Measurements from ENCODE around the gene YAE1. TPM values are rescaled to one million over a fixed set of nuclear protein-coding genes. Genes with fewer than 3 reads are reported as not detected.
A peak's percentile ranks its signal among the peaks of the same experiment; 100 is the strongest.

YAE1 gene
- total and polyA plus RNA-seq, 4 experiments from 2014 or later, result 13.1 to 27.5 (median 20.6) TPM

DNA sequence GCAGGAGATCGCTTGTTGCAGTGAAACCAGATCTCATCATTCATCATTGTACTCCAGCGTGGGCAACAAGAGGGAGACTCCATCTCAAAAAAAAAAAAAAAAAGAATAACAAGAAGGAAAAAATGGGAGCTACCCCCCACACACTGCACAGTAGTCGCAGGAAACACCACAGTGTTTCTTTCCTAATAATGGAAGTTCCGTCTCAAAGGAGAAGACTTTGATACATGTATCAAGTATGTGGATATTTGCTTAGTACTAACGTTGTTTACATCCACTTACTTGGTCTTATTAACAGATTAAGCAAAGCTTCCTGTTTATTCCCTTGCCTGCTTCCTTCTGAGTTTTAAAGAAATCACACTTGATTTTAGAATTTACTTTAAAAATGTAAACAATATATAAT lies 22.2 kb downstream of the YAE1 start:
- Histone ChIP-seq H3K4me1 (ENCODE audit: insufficient read depth, low read length) (peaks cover 34% of the 10 kb centered on the region), H3K4me3 (ENCODE audit: low read length in 2 of 2) (no peak overlapping the region), H3K36me3 (ENCODE audit: insufficient read depth, low read length) (no peaks in the 10 kb centered on the region), H3K27ac (ENCODE audit: low read depth, low read length) (no peak overlapping the region), H3K27me3 (ENCODE audit: insufficient read depth, low read length) (no peaks in the 10 kb centered on the region), H3K9me3 (ENCODE audit: control insufficient read depth in 1 of 2, low read length in 2 of 2) (no peaks in the 10 kb centered on the region)
- no peaks in the 10 kb centered on the region for H3K9me3 Mint-ChIP-seq
- POLR2A ChIA-PET (ENCODE audit: partially characterized antibody), result interaction anchor here (0.8 to 2.3 kb wide), 8 partner anchors 8 to 158 kb away, joined by 3 to 13 read pairs (median 4); partner anchors contain the start of gene RALA
- H3K4me3 Mint-ChIP-seq, result no peak overlapping the region
- no peaks in the 10 kb centered on the region for H3K36me3 Mint-ChIP-seq
- H3K27me3 Mint-ChIP-seq, result no peaks in the 10 kb centered on the region
- peaks cover 15 to 47% (median 18%) of the 10 kb centered on the region in 4 donors for H3K4me1 Mint-ChIP-seq
- peak overlapping the region in 3 of 7 donors; percentile 38 to 60 (median 41) for H3K27ac Mint-ChIP-seq
- CTCF ChIA-PET (ENCODE audit: partially characterized antibody), result interaction anchor here (1.0 to 3.5 kb wide), 9 partner anchors 8 to 464 kb away, joined by 3 to 51 read pairs (median 8); partner anchors contain the start of gene RALA
- DNase-seq, result no peak
- intact Hi-C loops (cut with micrococcal nuclease), result no loop called here

DNA sequence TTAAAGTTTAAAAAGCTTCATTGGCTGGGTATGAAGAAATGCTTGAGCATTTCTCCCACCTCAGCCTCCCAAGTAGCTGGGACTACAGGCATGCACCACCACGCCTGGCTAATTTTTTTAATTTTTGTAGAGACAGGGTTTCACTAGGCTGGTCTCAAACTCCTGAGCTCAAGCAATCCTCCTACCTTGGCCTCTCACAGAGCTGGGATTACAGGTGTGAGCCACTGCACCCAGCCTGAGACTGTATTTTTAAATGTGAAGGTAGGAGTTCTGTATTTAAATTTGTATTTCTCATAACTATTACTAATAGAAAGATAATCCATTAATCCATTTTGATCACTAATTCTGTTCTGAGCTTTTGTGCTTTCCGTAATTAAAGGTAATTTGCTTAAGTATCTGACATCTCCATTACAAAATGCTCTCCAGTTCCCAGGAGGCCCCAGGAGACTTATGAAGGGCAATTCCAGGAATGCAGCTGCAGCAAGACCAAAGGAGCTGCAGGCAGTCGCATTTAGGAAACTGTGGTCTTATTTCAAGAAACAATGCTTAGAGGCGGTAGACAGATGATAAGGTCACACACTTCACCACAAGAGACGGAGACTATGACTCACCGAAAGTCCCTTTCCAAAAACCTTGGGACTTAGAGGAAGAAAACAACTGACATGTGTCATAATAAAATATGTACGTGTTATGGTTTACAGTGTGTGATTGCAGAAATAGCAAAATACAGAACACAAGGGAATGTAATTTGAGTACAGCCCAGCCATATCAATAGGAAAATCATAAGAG lies 23.3 kb downstream of the YAE1 start:
- intact Hi-C loops (cut with micrococcal nuclease), result loop anchor here (1.0 to 2.0 kb wide), 2 partner anchors 9 to 33 kb away; partner anchors contain the start of gene RALA
- ChIA-PET POLR2A (ENCODE audit: partially characterized antibody) (interaction anchor here (0.8 to 2.3 kb wide), 12 partner anchors 9 to 361 kb away, joined by 3 to 18 read pairs (median 4); partner anchors contain the start of gene RALA), CTCF (ENCODE audit: partially characterized antibody) (interaction anchor here (0.9 to 3.5 kb wide), 12 partner anchors 10 to 463 kb away, joined by 3 to 51 read pairs (median 4); partner anchors contain the start of gene RALA)
- Mint-ChIP-seq H3K27me3 (no peaks in the 10 kb centered on the region), H3K36me3 (no peaks in the 10 kb centered on the region), H3K9me3 (no peaks in the 10 kb centered on the region), H3K4me3 (peak overlapping the region in 7 of 8 donors; percentile 19 to 73 (median 52)), H3K27ac (peak overlapping the region; percentile 63 to 92 (median 78)), H3K4me1 (peaks cover 15 to 47% (median 18%) of the 10 kb centered on the region in 4 donors)
- Histone ChIP-seq H3K9me3 (ENCODE audit: control insufficient read depth in 1 of 2, low read length in 2 of 2) (no peaks in the 10 kb centered on the region), H3K36me3 (ENCODE audit: insufficient read depth, low read length) (no peaks in the 10 kb centered on the region), H3K4me3 (ENCODE audit: low read length in 2 of 2) (no peak overlapping the region), H3K4me1 (ENCODE audit: insufficient read depth, low read length) (peaks cover 34% of the 10 kb centered on the region), H3K27ac (ENCODE audit: low read depth, low read length) (no peak overlapping the region), H3K27me3 (ENCODE audit: insufficient read depth, low read length) (no peaks in the 10 kb centered on the region)
- DNase-seq, result peak; percentile 62 to 94 (median 68)

DNA sequence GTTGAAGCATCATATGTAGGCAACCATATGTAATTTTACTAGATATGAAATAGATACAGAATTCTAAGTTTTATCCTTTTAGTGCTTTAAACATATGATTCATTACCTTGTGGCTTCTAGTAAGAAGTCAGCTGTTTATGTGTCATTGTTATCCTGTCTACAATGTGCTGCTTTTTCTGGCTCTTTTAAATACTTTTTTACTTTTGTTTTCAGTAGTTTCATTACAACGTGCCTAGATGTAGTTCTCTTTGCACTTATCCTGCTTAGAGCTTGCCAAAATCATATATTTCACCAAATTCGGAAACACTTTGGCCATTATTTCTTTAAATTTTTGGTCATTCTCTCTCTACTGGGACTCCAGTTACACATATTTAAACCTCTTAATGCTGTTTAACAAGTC lies 26.4 kb downstream of the YAE1 start:
- peak overlapping the region in 3 of 7 donors; percentile 30 to 57 (median 37) for H3K27ac Mint-ChIP-seq
- CTCF ChIA-PET (ENCODE audit: partially characterized antibody), result interaction anchor here (0.9 to 5.4 kb wide), 3 partner anchors 9 to 155 kb away, joined by 3 to 28 read pairs (median 4); no protein-coding TSS in a partner anchor
- Histone ChIP-seq H3K4me3 (ENCODE audit: low read length in 2 of 2) (no peak overlapping the region), H3K9me3 (ENCODE audit: control insufficient read depth in 1 of 2, low read length in 2 of 2) (no peaks in the 10 kb centered on the region), H3K36me3 (ENCODE audit: insufficient read depth, low read length) (no peaks in the 10 kb centered on the region), H3K27ac (ENCODE audit: low read depth, low read length) (no peak overlapping the region), H3K27me3 (ENCODE audit: insufficient read depth, low read length) (no peaks in the 10 kb centered on the region), H3K4me1 (ENCODE audit: insufficient read depth, low read length) (peaks cover 34% of the 10 kb centered on the region)
- intact Hi-C loops (cut with micrococcal nuclease), result loop anchor here (2.0 kb wide), 1 partner anchor 14 kb away; no protein-coding TSS in a partner anchor
- H3K27me3 Mint-ChIP-seq, result peaks cover 0 to 2% of the 10 kb centered on the region in 2 donors
- POLR2A ChIA-PET (ENCODE audit: partially characterized antibody), result interaction anchor here (1.5 to 1.9 kb wide), 2 partner anchors 13 to 30 kb away, joined by 8 read pairs; partner anchors contain the start of gene RALA
- no peak for DNase-seq
- H3K9me3 Mint-ChIP-seq, result no peaks in the 10 kb centered on the region
- no peaks in the 10 kb centered on the region for H3K36me3 Mint-ChIP-seq
- H3K4me3 Mint-ChIP-seq, result no peak overlapping the region
- H3K4me1 Mint-ChIP-seq, result peaks cover 15 to 44% (median 18%) of the 10 kb centered on the region in 4 donors

DNA sequence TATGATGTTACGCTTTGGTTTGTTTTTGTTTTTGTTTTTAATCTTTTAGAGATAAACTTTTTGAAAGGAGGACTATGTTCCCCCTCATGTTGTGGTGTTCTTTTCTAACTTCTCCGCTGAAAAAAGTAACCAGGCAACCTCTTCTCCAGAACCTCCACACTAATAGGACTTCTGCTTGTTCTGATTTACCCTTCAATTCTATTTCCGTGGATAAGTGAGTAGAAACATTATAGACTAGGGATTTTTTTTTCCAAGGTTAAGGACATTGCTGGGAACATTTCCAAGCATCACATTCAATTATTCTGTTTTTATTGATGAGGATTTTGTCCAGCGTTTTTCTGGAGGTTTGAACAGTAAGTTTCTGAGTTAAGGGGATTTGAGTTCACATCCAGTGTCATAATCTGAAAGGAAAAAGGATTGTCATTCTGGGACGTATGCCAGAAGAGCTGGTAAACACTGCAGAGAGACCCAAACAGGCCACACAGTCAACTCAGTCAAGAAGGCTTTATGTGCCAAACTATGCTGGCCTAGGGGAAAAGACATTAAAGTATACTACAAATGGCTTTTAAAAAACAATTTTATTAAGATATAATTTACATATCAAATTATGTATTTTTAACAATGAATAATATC lies 28.9 kb downstream of the YAE1 start:
- H3K36me3 ChIP-seq (ENCODE audit: insufficient read depth, low read length), result no peaks in the 10 kb centered on the region
- Mint-ChIP-seq H3K36me3 (no peaks in the 10 kb centered on the region), H3K27me3 (peaks cover 0 to 2% of the 10 kb centered on the region in 2 donors), H3K4me3 (no peak overlapping the region), H3K4me1 (peaks cover 10 to 24% (median 10%) of the 10 kb centered on the region in 4 donors), H3K9me3 (no peaks in the 10 kb centered on the region), H3K27ac (no peak overlapping the region)
- ChIA-PET CTCF (ENCODE audit: partially characterized antibody) (interaction anchor here (0.8 to 5.4 kb wide), 5 partner anchors 15 to 1225 kb away, joined by 3 to 28 read pairs (median 4); no protein-coding TSS in a partner anchor), POLR2A (ENCODE audit: partially characterized antibody) (no interaction called here)
- peaks cover 15% of the 10 kb centered on the region for H3K4me1 ChIP-seq (ENCODE audit: insufficient read depth, low read length)
- no peak overlapping the region for H3K27ac ChIP-seq (ENCODE audit: low read depth, low read length)
- DNase-seq, result no peak
- no peak overlapping the region for H3K4me3 ChIP-seq (ENCODE audit: low read length in 2 of 2)
- intact Hi-C loops (cut with micrococcal nuclease), result no loop called here
- no peaks in the 10 kb centered on the region for H3K9me3 ChIP-seq (ENCODE audit: control insufficient read depth in 1 of 2, low read length in 2 of 2)
- no peaks in the 10 kb centered on the region for H3K27me3 ChIP-seq (ENCODE audit: insufficient read depth, low read length)

DNA sequence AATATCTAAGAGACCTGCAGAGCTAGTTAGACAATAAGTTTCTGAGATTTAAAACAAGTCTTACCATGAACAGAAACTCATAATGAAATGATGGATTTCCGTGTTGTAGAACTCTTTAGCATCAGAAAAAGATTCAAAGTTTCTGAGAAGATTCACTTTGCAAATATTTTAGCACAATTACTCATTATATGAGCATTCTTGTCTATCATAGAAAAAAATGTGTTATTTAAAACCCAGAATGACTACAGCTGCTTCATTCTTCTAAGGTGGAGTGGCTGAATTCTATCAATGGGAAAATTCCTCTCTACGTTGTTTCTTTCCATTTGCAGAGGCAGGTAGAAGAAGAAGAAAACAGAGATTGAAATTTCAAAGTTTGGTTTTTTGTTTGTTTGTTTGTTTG lies 36.1 kb downstream of the YAE1 start:
- Mint-ChIP-seq H3K27ac (no peak overlapping the region), H3K27me3 (no peaks in the 10 kb centered on the region), H3K9me3 (peaks cover 0 to 2% (median 0%) of the 10 kb centered on the region in 8 donors), H3K36me3 (no peaks in the 10 kb centered on the region), H3K4me3 (no peak overlapping the region), H3K4me1 (peaks cover 20 to 43% (median 27%) of the 10 kb centered on the region in 4 donors)
- no peak overlapping the region for H3K27ac ChIP-seq (ENCODE audit: low read depth, low read length)
- ChIA-PET CTCF (ENCODE audit: partially characterized antibody) (interaction anchor here (0.8 to 1.5 kb wide), 2 partner anchors 9 to 22 kb away, joined by 3 to 5 read pairs; no protein-coding TSS in a partner anchor), POLR2A (ENCODE audit: partially characterized antibody) (no interaction called here)
- H3K36me3 ChIP-seq (ENCODE audit: insufficient read depth, low read length), result no peaks in the 10 kb centered on the region
- no peaks in the 10 kb centered on the region for H3K9me3 ChIP-seq (ENCODE audit: control insufficient read depth in 1 of 2, low read length in 2 of 2)
- peaks cover 22% of the 10 kb centered on the region for H3K4me1 ChIP-seq (ENCODE audit: insufficient read depth, low read length)
- intact Hi-C loops (cut with micrococcal nuclease), result no loop called here
- DNase-seq, result no peak
- H3K27me3 ChIP-seq (ENCODE audit: insufficient read depth, low read length), result no peaks in the 10 kb centered on the region
- H3K4me3 ChIP-seq (ENCODE audit: low read length in 2 of 2), result no peak overlapping the region

DNA sequence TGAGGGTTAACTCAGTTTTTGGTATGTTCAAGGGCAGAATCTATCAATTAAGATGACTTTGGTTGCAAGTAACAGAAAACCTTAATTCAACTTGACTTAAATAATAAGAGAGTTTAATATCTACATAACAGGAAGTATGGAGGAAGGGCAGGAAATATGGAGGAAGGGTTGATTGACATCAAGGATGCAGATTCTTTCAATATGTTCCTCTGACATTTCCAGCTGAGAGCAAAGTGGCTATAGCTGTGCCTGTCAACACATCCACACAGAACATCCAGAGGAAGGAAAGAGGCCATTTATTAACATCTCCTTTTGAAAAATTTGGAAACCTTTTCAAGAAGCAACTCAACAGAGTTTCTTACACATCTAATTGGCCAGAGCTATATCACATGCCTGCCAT lies 37.7 kb downstream of the YAE1 start:
- no peaks in the 10 kb centered on the region for H3K36me3 ChIP-seq (ENCODE audit: insufficient read depth, low read length)
- no peaks in the 10 kb centered on the region for H3K36me3 Mint-ChIP-seq
- H3K4me3 ChIP-seq (ENCODE audit: low read length in 2 of 2), result no peak overlapping the region
- ChIA-PET CTCF (ENCODE audit: partially characterized antibody) (interaction anchor here (1.5 to 2.4 kb wide), 2 partner anchors 23 to 142 kb away, joined by 3 to 17 read pairs; no protein-coding TSS in a partner anchor), POLR2A (ENCODE audit: partially characterized antibody) (interaction anchor here (1.0 to 1.4 kb wide), 2 partner anchors 15 to 19 kb away, joined by 3 to 5 read pairs; no protein-coding TSS in a partner anchor)
- peak overlapping the region in 1 of 7 donors; percentile 63 for H3K27ac Mint-ChIP-seq
- H3K4me3 Mint-ChIP-seq, result peak overlapping the region in 2 of 8 donors; percentile 17 to 37
- peaks cover 0 to 1% of the 10 kb centered on the region in 2 donors for H3K27me3 Mint-ChIP-seq
- peaks cover 25 to 55% (median 35%) of the 10 kb centered on the region in 4 donors for H3K4me1 Mint-ChIP-seq
- peaks cover 33% of the 10 kb centered on the region for H3K4me1 ChIP-seq (ENCODE audit: insufficient read depth, low read length)
- no peaks in the 10 kb centered on the region for H3K27me3 ChIP-seq (ENCODE audit: insufficient read depth, low read length)
- H3K9me3 ChIP-seq (ENCODE audit: control insufficient read depth in 1 of 2, low read length in 2 of 2), result no peaks in the 10 kb centered on the region
- DNase-seq, result no peak
- intact Hi-C loops (cut with micrococcal nuclease), result no loop called here
- H3K27ac ChIP-seq (ENCODE audit: low read depth, low read length), result no peak overlapping the region
- H3K9me3 Mint-ChIP-seq, result peaks cover 0 to 2% (median 0%) of the 10 kb centered on the region in 8 donors
